Parathyroid adenoma (tissue), 2 donors: ENCODE data around the gene CD96.

ENCODE experiments used
- H2AFZ ChIP-seq: fragments of 300-600 bp; sonication (generic); one replicate; pipeline ENCODE4 v1.7.0; 2017; ENCODE audit warnings: antibody characterized with exemption, mild to moderate bottlenecking
- H3K27ac ChIP-seq: fragments of 300-600 bp; sonication (generic); one replicate; pipeline ENCODE4 v1.7.0; 2017
- H3K27me3 ChIP-seq: fragments of 300-600 bp; sonication (generic); one replicate; pipeline ENCODE4 v1.7.0; 2017; ENCODE audit warnings: low read length; ENCODE audit not compliant: control insufficient read depth, insufficient read depth
- H3K36me3 ChIP-seq: fragments of 300-600 bp; sonication (generic); one replicate; pipeline ENCODE4 v1.7.0; 2017; ENCODE audit warnings: low read length; ENCODE audit not compliant: control insufficient read depth, insufficient read depth
- H3K4me1 ChIP-seq: fragments of 300-600 bp; sonication (generic); one replicate; pipeline ENCODE4 v1.7.0; 2017; ENCODE audit warnings: control low read depth
- H3K4me2 ChIP-seq: fragments of 300-600 bp; sonication (generic); one replicate; pipeline ENCODE4 v1.7.0; 2017; ENCODE audit warnings: low read length
- H3K4me3 ChIP-seq: fragments of 300-600 bp; sonication (generic); one replicate; pipeline ENCODE4 v1.7.0; 2017; ENCODE audit warnings: low read depth, low read length
- H3K79me2 ChIP-seq: fragments of 300-600 bp; sonication (generic); one replicate; pipeline ENCODE4 v1.7.0; 2017; ENCODE audit warnings: control low read depth
- H3K9ac ChIP-seq: fragments of 300-600 bp; sonication (generic); one replicate; pipeline ENCODE4 v1.7.0; 2017; ENCODE audit warnings: mild to moderate bottlenecking
- H3K9me3 ChIP-seq: fragments of 300-600 bp; sonication (generic); one replicate; pipeline ENCODE4 v1.7.0; 2017; ENCODE audit warnings: low read length; ENCODE audit not compliant: control insufficient read depth
- TF ChIP-seq, protein P1 (sequence below): fragments of 300-600 bp; sonication (generic); IDR thresholded peaks from one replicate; pipeline ENCODE4 v1.7.0; 2017; ENCODE audit warnings: antibody characterized with exemption, mild to moderate bottlenecking
- donor health status: primary hyperparathyroidism.

The CD96 gene

DNA sequence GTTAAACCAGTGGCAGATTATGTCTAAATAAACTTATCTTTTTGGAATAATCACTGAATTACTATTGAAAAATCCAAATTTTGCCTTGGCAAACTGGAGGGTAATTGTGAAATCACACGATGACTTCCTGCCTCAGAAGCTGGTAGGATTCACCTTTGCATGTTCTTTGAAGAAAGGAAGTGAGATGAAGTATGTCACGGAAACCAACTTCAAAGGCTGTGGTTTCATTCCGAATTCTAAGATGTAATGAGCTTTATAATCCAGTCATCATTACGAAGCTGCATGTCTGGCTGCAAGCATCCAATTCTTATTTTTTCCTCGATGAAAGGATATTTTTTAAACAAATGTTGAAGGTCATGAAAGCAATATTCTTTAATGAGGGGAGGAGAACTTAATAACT, 68.2 kb downstream of the CD96 start:
- Histone ChIP-seq H3K4me2 (no peak overlapping the region), H3K4me3 (no peak overlapping the region), H3K79me2 (no peaks in the 10 kb centered on the region), H2AFZ (no peak overlapping the region), H3K36me3 (no peaks in the 10 kb centered on the region), H3K27me3 (no peaks in the 10 kb centered on the region), H3K4me1 (no peaks in the 10 kb centered on the region), H3K9ac (no peak overlapping the region), H3K27ac (no peak overlapping the region), H3K9me3 (no peaks in the 10 kb centered on the region)
- TF ChIP-seq, protein P1, sequence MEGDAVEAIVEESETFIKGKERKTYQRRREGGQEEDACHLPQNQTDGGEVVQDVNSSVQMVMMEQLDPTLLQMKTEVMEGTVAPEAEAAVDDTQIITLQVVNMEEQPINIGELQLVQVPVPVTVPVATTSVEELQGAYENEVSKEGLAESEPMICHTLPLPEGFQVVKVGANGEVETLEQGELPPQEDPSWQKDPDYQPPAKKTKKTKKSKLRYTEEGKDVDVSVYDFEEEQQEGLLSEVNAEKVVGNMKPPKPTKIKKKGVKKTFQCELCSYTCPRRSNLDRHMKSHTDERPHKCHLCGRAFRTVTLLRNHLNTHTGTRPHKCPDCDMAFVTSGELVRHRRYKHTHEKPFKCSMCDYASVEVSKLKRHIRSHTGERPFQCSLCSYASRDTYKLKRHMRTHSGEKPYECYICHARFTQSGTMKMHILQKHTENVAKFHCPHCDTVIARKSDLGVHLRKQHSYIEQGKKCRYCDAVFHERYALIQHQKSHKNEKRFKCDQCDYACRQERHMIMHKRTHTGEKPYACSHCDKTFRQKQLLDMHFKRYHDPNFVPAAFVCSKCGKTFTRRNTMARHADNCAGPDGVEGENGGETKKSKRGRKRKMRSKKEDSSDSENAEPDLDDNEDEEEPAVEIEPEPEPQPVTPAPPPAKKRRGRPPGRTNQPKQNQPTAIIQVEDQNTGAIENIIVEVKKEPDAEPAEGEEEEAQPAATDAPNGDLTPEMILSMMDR: no peak

DNA sequence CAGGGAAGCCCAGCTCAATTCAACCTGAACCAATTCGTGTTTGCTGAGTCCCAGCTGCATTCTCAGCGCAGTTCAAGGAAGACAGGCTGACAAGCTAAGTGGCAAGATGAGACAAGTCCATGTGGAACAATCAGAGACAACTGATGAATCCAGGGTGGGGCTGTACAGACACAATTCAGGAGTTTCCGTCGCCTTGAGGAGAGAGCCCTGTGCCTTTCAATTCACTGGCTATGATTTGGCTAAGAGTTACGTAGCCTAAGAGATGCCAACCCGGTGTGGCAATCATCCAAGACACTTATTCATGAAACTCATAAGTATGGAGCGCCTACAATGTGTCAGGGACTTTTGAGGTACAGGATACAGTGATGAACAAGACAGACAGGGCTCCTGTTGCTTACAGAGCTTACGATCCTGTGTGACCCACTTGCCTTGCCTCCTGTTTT, 68.6 kb downstream of the CD96 start:
- Histone ChIP-seq H3K9me3 (no peaks in the 10 kb centered on the region), H3K79me2 (no peaks in the 10 kb centered on the region), H3K4me1 (no peaks in the 10 kb centered on the region), H3K4me2 (no peak overlapping the region), H3K36me3 (no peaks in the 10 kb centered on the region), H3K27ac (no peak overlapping the region), H2AFZ (no peak overlapping the region), H3K27me3 (no peaks in the 10 kb centered on the region), H3K4me3 (no peak overlapping the region), H3K9ac (no peak overlapping the region)
- TF ChIP-seq, protein P1: no peak

DNA sequence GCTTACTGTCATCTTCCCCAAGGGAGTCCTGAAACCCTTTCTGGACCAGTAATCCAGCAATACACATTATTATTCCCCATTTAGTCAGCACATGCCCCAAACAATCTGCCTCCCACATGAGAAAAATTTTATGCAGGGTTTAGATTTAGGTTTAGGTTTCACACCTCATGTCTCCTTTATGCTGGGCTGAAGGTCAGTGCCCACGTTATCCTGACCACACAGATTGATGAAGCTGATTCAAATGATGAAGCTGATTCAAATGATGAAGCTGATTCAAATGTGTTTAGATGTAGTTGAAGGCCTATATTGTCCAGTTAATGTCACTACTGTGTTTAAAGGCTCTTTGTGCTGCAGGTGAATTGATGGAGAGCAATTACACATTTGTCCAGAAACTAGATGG, 71.3 kb downstream of the CD96 start:
- Histone ChIP-seq H3K79me2 (no peaks in the 10 kb centered on the region), H3K4me3 (no peak overlapping the region), H2AFZ (no peak overlapping the region), H3K9ac (no peak overlapping the region), H3K9me3 (no peaks in the 10 kb centered on the region), H3K4me2 (no peak overlapping the region), H3K27ac (no peak overlapping the region), H3K4me1 (no peaks in the 10 kb centered on the region), H3K27me3 (no peaks in the 10 kb centered on the region), H3K36me3 (no peaks in the 10 kb centered on the region)
- TF ChIP-seq, protein P1: no peak

DNA sequence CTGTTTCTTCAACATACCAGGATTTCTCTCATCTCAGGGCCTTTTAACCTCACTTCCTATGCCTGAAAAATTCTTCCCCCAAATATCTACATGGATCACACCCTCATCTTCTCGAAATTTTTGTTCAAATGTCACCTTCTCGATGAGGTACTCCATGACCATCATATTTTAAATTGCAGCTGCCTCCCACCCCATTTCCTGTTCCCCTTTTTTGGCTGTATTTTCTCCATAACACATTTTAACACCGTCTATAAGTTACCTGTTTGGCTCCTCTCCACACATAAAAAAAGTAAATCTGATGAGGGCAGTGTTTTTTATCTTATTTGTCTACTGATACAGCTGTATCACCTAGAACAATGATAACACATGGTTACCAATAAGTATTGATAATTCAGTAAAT, 73.9 kb downstream of the CD96 start:
- no peak overlapping the region for H3K27ac ChIP-seq
- no peak overlapping the region for H3K4me3 ChIP-seq
- H3K79me2 ChIP-seq: no peaks in the 10 kb centered on the region
- H2AFZ ChIP-seq: no peak overlapping the region
- H3K9me3 ChIP-seq: no peaks in the 10 kb centered on the region
- no peaks in the 10 kb centered on the region for H3K36me3 ChIP-seq
- no peak overlapping the region for H3K4me2 ChIP-seq
- no peaks in the 10 kb centered on the region for H3K4me1 ChIP-seq
- TF ChIP-seq, protein P1: no peak
- no peak overlapping the region for H3K9ac ChIP-seq
- no peaks in the 10 kb centered on the region for H3K27me3 ChIP-seq

DNA sequence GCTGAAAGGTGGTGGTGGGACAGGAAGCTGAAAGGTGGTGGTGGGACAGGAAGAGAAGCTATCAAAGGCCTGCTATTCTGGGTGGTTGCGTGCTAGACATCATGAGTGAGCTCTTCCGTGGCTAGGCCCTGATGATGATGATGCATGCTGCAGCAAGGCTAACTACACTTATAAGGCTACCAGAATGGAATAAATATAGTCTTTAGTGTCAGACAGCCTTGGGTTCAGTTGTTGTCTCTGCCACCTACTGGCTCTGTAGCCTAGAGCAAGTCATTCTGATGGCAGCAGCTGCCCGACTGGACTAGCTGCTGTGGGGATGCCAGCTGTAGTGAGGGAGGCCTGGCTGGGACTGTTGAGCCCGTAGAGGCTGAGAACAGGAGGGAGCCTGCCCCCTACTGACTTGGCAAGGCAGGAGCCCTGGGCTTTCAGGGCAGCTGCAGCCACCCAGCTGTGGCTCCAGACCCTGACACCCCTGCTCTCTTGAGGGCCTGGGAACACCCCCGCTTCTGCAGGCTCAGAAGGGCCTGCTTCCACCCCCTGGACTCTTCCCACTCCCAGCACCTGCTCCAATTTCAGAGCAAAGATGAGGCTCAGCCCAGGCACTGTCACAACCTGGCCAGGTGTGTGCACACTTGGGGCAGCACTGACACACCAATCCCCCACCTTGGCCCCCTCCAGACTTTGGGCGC, 74.6 kb downstream of the CD96 start:
- Histone ChIP-seq H3K27ac (no peak overlapping the region), H3K9me3 (no peaks in the 10 kb centered on the region), H3K4me3 (no peak overlapping the region), H3K4me1 (no peaks in the 10 kb centered on the region), H3K79me2 (no peaks in the 10 kb centered on the region), H3K4me2 (no peak overlapping the region), H3K27me3 (no peaks in the 10 kb centered on the region), H3K9ac (no peak overlapping the region), H3K36me3 (no peaks in the 10 kb centered on the region), H2AFZ (no peak overlapping the region)
- TF ChIP-seq, protein P1: no peak
